Stimulated activated CD8-positive, alpha-beta memory T cell treated with anti-CD3 and anti-CD28 coated beads, Interleukin-7, amount 100 ng/mL, for 4 hours (primary cell): ENCODE data around the gene ABL1.
"Not testable (repeated sequence)": the region's sequence is repeated elsewhere in the genome, so short reads cannot be mapped to it uniquely, and the experiment has no call there.

Source experiments
- DNase-seq, 2 donors: peaks; one replicate each; pipeline ENCODE4 v3.0.0-alpha.2; 2020; ENCODE audit warnings: low read depth in 2 of 2

The ABL1 gene

GRCh38 chr9:130903194-130904069, 68.4 kb downstream of the ABL1 start:
- no peak for DNase-seq

DNA sequence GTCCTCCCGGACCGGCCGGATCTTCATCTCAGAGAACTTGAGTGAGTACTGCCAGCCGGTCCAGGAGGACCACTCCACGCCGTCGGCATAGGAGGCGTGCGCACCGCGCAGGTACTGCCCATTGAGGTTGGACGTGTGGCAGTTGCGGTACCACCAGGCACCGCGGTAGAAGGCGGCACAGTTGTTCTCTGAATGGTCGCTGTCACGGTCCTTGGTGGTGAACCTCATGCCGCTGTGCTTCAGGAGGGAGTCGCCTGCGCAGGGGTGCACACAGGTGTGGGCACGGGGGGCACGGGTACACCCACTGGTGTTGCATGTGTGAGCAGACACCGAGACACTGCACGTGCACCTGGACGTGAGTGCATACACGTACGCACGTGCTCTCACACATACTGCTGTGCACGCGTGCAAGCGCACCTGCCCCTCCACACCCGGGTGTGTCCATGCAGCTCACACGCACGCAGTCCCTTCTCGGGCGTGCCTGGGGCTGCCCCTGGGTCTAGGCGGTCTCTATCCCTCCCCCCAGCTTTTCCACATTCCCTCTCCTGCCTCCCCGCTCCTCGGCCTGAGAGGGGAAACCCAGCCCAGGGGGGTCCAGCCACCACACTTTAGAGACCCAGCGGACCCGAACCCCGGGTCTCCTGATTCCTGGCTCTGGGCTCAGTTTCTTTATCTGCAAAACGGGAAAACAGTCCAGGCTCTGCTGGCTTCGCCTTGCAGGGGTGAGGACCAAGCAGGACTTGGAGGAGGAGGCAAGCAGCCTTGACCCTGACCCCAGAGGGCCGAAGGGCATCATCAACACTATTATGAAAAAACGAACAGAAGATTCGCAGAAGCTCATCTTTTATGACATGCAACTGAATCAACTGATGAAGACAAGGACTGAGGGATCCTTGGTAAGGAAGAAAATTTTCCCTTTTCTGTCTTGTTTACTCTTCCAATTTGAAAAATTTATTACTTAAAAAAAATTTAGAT, 69.3 kb downstream of the ABL1 start:
- no peak for DNase-seq

DNA sequence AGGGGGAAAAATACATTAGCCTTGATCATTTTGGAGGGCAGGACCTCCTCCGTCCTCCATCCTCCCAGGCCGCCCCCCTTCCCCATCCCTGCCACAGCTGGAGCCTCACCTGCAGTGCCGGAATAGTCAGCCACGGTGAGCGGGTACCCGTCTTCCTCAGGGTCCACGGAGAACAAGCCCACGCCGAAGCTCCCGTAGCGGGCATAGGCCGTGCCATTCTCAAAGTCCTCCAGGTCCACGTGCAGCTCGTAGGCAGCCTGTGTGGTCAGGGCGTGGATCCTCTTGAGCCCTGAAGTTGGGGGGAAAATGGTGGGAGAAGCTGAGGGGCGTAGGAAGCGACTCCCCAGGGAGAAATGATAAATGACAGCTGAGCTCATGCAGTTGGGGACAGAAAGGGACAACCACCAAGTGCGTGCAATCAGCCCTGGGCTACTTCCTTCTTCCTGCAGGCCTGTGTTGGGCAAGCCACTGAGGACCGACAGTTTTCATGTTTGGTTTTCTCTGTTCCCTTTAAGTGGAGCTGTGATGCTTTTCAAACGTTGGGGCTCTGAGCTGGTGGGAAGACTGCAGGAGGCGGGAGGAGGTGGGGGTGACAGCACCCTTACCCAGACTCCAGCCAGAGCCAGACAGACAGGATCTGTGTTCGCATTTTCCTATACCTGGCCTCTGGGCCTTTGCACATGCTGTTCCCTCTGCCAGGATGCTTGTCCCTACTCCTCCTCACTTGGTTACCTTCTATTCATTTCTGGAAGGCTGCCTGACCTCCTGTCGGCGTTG, 70.3 kb downstream of the ABL1 start:
- no peak for DNase-seq

GRCh38 chr9:130905902-130906734, 71.1 kb downstream of the ABL1 start:
- DNase-seq = no peak

DNA sequence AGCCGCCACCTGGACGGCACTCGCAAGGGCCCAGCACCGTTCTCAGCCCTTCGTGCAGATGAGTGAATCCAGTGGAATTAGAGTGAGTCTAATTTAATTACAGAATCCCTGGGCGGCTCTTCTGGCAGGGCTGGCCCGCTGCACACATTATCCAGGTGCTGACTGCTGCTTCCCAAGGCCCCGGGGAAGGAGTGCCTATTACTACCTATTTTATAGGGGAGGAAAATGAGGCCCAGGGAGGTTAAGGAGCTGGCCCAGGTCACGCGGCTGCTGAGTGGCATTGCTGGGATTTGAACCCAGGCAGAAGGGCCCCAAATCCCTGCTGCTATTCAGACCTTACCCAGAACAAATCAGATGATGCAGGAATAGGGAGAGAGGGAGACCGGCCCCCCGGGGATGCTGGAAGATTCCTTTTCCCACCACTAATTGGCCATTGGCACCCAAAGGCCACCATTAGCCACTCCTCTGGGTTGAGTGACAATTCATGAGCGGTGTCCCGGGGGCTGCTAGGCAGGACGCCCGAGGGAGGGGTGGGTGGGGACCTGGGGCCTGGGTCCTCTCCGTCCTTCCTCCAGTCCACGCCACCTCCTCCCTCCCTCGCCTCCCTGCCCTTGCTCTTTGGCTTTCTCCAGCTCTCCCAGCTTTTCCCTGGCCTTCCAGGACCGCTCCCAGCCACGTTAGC, 71.8 kb downstream of the ABL1 start:
- DNase-seq = no peak

- DNase-seq = no peak
These were observed 73.3 kb downstream of the ABL1 start for GRCh38 chr9:130908146-130908877.

GRCh38 chr9:130908878-130909355, 73.9 kb downstream of the ABL1 start:
- DNase-seq = no peak

DNA sequence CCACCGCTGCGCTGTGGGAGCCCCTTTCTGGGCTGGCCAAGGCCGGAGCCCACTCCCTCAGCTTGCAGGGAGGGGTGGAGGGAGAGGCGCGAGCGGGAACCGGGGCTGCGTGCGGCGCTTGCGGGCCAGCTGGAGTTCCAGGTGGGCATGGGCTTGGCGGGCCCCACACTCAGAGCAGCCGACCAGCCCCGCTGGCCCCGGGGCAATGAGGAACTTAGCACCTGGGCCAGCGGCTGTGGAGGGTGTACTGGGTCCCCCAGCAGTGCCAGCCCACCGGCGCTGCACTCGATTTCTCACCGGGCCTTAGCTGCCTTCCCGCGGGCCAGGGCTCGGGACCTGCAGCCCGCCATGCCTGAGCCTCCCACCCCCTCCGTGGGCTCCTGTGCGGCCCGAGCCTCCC, 75.0 kb downstream of the ABL1 start:
- not testable (repeated sequence) for DNase-seq

GRCh38 chr9:130910670-130911069, 75.6 kb downstream of the ABL1 start:
- not testable (repeated sequence) for DNase-seq

- no peak for DNase-seq
These were observed 76.4 kb downstream of the ABL1 start for GRCh38 chr9:130911254-130912049.

- no peak for DNase-seq
These were observed 78.0 kb downstream of the ABL1 start for GRCh38 chr9:130912932-130913598.

DNA sequence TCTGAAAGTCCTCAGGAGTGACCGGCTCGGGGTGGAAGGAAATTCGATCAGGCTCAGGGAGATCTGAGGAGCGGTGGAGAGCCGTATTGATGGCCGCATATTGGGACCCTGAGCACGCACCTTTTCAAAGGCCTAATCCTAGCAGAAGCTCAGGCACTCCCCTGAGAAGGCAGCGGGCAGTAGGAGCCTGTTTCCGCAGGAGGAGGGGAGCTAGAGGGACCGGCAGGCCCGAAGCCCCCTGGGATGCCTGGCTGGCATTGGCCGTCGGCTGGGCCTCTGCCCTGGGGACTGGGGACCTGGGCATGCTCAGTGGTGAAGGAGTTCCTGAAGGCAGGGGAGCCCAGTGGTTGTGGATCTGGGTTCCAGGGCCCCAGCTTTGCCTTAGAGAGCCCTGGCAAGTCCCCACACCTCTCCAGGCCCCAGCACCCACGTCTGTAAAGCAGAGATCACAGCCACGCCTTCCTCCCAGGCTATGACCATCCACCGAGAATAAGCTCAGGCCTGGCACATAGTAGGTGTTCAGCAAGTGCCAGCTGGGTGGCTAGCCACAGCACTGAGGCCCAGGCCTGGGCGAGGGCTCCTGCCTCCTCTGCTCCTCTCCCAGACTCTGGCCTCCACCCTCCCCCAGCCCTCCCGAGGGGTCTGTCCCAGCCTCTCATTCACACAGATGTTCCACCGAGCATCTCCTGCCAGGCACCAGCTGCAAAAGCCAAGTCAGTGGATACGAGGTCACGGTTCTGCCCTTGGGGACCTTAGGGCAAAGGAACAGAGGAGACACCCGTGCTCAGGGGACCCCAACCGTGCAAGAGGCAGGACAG, 78.8 kb downstream of the ABL1 start:
- no peak for DNase-seq

- no peak for DNase-seq
These were observed 79.5 kb downstream of the ABL1 start for GRCh38 chr9:130914417-130915095.

DNA sequence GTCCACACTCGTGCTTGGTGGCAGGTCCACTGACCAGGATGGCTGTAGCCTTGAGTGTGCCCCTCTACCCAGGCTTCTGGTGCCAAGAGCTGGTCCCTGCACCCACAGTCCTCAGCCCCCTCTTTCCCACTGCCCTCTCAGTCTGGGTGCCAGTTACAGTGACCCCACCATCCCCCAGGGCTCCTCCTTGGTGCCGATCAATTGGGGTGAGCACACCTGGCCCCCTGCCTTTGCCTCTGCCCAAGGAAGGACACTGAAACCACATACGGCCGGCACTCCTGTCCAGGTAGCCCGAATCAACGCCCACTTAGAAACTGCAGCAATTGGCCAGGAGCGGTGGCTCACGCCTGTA, 80.0 kb downstream of the ABL1 start:
- DNase-seq = no peak

DNA sequence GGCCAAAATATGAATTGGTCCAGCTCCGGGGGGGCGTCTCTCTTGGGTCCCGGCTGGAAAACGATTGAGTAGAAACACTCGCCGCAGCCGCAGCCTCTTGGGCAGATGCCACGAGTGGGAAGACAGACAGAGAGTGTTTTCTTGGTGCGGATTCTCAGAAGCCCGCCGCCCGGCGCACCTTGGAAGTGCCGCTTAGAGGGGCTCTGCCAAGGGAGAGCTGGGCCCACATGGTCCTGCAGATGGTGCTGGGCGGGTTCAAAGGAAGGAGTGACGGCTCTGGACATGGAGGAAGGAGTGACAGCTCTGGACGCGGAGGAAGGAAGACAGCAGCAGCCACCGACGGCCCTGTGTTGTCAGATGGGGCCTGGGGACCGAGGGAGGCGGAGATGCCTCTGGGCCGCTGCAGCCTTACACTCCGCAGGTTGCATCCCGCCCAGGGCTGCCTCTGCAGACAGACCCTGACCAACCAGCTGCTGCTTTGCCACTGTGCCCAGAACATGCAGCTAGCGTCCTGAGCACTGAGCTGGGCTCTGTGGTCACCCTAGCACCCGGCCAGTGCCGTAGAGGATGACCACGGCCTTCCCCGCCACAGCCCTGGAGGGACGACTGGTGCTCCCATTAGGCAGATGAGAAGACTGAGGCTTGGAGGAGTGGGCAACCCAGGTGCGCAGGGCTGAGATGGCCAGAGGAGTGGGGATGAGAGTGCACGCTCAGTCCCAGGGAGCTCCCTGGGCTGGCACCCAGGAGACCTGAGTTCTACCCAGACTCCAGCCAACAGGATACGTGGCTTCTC, 82.3 kb downstream of the ABL1 start:
- DNase-seq = no peak
